ENCODE results near the gene TMCO4.

GRCh38 chr1:19744335-19744743 is 55.4 kb downstream of the TMCO4 start:
- TF ChIP-seq POLR2A (IDR thresholded peaks at IDR 0.05) = no peak
- no peak for TF ChIP-seq CTCF (IDR thresholded peaks at IDR 0.05)

Measured in right lobe of liver (tissue), 4 donors.